Measurements from ENCODE around the gene IL12B.
"Not testable (repeated sequence)": the region's sequence is repeated elsewhere in the genome, so short reads cannot be mapped to it uniquely, and the experiment has no call there.

Gene IL12B

DNA sequence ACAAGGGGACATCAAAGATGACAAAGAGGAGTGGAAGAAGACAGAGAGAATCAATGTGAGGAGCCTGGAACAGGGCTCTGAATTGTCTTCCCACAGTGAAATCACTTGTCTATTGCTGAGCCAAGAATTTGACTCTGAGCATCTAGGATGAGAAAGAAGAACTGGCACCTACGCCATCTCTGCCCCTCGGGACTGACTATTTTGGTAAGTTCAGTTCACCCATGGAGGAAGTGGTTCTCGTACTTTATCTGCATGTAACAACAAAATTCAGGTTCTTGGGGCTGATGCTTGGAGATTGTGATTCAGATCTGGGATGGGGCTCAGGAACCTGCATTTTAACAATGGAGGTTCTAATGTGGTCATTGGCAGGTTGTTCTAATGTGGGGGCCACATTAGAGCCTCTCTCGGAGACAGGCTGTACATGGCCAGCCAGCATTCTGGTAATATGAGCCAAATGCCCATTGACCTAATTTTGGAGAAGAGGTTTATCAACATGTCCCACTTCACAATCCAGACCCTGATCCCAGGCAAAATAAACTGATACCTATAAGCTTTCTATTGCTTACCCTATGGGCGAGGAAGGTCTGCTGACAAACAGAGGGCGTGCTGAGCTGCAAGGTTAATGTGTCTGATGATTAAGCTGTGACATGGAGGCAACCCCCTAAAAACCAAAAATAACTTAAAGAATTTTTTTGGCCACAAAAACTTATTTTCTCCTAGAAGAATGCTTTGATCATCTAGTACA, 2.7 kb upstream of the IL12B start:
- no peak for DNase-seq (ENCODE audit: low read depth)

DNA sequence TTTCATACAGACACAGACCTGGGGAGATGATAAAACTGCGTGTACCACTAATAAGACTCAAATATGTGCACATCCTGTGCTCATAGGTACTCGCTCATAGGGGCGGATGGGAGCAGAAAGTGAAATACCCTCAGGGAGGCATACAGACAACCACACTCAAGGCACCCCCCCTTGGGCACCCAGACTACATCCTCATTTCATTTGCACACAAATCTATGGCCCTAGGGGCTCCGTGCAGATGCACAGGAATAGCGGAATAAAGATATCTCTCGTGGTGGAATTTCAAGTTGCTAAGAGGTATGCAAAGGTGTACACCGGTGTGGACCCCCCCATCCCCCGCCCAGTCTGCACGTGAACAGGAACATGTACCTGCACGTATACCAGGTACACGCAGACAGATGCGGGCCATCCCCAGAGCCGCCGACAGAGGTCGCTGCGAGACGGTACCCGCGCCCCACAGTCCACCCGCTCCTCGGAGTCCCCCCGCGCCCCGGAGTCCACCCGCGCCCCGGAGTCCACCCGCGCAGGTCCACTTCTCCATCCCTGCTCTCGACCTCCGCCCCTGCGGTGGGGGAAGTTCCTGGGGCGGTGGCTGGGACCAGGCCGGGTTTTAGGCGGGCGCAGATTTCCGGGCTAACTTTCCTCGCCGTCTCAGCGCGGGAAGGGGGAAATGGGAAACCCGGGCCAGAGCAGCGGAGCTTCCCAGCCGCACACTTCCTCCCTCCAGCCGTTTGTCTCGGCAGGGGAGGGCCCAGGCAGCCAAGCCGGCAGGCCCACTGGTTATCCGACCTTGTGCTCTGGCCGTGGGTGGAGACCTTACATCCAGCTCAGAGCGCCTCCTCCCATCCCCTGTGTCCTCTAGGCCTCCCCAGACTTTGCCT, 1.0 kb upstream of the IL12B start:
- peak; percentile 69 for DNase-seq (ENCODE audit: low read depth)

DNA sequence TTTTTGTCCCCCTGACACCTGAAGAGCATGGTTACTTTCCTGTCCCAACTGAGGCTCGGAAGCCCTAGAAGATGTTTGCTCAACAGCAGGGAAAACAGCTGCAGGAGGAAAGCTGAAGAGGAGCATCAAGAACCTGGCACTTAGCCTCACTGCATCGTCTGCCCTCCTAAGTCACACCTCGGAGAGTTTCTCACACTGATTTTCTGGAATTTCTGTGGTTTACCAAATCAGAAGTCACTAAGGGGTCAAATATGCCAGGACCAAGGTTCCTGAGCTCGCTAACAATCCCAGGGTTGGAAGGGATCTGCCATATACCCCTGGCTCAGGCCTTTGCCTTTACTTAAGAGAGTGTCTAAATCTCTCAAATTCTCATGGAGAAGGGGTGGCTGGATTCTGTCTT, 5.3 kb downstream of the IL12B start:
- DNase-seq (ENCODE audit: low read depth): no peak

DNA sequence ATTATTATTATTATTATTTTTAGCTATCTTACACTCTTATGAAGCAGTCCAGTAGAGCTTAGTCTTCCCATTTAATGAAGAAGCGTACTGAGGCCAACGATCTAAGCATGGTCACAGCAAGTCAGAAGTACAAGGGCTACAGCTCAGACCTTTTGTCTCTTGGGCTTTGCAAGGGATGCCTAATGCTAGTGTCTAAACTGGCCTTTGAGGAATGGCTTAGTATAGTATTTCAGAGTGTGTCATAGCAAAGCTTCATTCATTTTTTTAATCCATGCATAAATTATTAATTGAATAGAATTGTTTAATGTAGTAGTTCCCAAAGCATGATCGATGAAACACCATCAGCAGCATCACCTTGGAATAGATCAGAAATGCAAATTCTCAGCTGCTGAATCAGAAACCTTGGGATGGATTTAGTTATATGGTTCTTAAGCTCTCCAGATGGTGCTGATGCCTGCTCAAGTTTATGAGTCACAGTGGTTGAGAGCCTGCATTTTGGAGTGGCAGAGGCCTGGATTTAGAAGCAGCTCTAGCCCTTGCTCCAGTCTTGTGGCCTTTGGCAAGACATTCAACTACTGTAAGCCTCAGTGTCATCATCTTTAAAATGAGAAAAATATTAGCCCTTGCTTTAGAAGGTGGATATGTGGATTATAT, 6.1 kb downstream of the IL12B start:
- no peak for DNase-seq (ENCODE audit: low read depth)

DNA sequence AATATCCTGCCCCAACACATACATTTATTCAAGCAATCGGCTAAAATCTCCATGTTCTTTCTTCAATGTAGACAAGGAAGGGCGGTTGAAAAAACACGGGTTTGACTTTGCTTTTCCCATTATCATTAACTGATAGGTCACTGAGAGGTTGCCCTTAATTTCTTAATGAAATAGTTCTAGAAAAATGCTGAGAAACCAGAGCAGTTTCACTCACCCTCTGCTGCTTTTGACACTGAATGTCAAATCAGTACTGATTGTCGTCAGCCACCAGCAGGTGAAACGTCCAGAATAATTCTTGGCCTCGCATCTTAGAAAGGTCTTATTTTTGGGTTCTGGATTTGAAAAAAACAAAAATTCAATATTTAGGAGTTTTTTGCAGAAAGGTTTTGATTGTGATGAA, 8.1 kb downstream of the IL12B start:
- no peak for DNase-seq (ENCODE audit: low read depth)

DNA sequence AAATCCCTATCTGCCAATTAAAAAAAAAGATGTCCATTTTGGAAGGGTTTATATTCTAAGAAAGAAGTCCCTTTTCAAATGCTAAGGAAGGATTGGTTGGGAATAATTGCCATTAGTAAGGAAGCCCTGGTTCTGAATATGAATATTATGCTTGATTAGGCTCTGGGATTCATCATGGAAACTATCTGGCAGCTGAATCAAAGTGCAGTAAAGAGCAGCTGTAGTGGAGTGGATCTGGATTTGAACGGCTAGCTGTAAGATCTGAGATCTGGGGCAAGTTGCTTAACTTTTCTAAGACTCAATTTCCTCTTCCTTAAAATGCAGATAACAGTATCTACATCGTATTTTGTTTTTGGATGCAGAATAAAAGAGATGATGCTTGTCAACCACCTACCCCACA, 10.5 kb downstream of the IL12B start:
- DNase-seq (ENCODE audit: low read depth): no peak

DNA sequence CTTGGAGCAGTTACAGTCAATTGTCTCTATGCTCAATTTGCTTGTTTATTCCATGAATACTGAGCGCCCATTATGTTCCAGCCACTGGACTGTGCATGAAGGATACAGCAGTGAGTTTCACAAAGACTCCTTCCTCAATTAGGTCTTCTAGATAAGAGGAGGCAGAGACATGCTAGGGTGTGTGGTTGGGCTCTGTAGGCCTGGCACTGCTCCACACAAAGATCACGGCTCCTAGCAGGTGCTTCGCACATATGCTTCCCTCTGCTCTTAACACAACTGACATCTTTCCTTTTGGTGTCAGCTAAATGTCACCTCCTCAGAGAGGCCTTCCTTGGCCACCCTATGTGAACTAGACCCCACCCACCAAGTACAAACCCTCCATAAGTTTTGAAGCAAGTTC, 10.9 kb downstream of the IL12B start:
- DNase-seq (ENCODE audit: low read depth): no peak

DNA sequence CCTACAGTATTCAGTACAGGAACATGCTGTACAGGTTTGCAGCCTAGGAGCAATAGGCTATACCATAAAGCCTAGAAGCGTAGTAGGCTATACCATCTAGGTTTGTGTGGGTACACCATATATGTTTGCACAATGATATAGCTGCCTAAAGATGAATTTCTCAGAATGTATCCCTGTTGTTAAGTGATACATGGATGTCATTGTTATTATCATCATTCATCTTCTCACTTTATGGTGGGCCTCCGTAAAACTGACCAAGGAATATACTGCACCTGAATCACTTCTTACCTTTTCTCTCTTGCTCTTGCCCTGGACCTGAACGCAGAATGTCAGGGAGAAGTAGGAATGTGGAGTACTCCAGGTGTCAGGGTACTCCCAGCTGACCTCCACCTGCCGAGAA, 11.8 kb downstream of the IL12B start:
- no peak for DNase-seq (ENCODE audit: low read depth)

DNA sequence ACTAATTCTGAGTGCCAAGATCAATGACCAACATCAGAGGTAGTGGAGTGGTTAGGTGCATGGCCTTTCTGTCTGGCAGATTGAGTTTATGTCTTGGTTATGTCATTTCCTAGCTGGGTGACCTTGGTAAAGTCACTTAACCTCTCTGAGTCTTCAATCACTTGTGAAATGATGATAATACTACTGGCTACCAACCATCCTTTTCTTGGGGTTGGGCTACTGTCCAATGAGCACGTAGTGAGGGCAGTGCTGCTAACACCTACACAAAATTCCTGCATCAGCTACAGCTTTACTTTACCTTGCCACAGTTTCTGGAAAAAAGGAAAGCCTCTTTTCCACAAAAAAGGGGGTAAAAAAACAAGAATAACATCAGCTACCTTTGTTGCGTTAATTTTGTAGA, 12.4 kb downstream of the IL12B start:
- no peak for DNase-seq (ENCODE audit: low read depth)

DNA sequence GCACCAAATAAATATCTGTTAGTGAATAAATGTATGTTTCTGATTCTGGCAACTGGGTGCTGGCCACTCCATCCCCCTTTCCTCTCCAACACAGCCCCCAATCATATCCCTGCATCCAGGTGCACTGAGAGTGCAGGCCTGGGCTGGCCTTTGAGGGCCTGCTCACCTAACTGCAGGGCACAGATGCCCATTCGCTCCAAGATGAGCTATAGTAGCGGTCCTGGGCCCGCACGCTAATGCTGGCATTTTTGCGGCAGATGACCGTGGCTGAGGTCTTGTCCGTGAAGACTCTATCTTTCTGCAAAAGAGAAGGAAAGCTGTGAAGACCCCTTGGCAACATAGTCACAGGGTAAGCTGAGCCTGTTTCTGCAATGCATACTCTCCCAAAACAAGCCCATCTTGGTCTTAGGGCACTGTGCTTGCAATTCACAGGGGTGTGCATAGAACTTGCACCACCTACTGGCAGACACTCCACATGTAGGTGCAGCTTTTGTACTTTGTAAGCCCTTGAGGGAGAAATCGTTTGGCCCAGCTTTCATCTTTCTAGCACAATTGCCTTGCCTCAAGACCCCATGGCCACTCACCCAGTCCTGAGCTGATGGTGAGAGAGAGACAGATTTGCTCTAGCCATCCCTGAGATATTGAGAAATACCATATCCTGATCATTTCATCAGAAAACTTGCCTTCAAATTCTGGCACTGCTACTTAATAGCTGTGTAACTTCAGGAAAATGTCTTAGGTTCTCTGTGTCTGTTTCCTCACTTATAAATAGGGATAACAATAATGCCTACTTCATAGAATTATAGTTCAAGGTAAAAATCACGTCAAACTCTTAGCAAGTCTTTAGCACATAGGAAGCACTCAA, 13.5 kb downstream of the IL12B start:
- no peak for DNase-seq (ENCODE audit: low read depth)

DNA sequence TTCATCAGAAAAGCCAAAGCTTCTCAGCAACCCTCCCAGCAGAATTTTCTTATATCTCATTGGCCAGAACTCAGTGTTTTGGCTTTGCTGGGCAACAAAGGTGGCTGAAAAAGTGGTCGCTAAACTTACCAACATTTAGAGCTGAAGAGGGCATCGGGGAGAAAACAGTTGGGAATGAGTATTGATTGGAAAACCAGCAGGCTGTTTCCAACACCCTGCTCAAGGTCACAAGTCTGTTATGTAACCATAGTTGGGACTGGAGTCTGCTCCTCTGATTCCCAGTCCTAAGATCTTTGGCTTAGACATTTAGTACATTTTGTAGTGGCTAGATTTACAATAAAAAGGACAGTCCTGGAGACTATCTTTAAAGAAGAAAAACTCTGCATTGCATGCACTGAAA, 17.1 kb downstream of the IL12B start:
- no peak for DNase-seq (ENCODE audit: low read depth)

DNA sequence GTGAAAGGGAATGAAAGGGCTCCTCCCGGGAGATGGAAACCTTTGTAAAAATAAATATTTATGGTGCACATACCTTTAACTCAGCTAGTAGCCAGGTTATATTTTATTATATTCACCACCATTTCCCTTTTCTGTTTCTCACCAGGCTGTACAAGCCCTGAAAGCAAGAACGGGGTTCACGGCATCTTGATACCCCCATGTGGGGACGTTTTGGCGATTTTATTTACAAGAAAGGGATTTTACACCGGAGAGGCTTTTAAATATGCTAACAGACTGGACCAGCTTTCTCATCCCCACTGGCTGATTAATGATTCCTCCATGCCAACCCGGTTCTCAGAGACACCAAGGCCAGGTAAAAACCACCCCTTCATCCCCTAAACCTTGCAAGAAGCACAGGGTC, 19.2 kb downstream of the IL12B start:
- no peak for DNase-seq (ENCODE audit: low read depth)

DNA sequence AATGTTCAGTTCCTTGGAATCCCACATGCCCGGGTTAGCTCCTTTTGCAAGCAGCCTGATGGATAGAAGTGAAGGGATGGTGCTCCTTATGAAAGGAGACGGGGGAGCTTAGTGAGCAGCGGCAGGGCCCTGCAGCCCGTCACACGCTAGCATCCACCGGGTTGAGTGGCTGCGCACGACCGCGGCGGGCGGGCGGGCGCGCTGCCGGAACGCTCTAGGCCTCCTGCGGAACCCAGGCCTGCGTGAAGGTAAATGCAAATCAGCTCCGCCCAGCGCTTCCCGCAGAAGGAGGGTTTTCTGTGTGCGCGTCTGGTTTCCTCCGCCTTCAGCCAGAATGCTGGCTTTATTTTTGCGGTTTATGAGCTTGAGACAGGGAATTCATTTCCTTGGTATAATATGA, 19.8 kb downstream of the IL12B start:
- peak; percentile 40 for DNase-seq (ENCODE audit: low read depth)

DNA sequence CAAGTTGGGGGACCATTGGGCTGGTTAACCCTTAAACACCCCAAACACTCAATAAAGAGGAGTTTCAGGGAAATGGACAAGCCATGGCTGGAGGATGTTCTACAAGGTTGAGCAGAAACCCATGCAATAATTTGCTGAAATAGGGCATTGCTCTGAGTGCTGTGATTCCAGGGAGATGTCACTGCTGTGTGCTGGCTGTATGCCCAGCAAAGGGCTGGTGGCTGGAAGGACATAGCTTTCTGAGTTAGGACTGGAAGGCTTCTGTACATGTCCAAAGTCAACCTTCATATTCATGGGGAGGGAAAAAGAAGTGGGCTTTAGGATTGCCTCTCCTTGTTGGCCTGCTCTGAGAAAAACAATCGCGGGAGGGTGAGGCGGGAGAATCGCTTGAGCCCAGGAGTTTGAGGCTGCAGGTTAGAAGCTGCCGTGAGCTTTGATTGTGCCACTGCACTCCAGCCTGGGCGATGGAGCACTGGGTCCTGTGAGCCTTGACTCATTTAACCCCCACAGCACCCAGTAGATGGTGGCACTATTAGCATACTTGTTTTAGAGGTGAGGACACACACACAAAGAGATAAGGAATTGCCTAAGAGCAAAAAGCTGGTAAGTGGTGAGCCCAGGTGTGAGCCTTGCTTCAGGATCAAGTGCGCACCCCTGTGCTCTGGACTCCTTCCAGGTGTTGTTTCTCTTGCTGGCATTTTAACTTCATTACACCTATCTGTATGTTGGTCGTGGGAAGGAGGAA, 20.4 kb downstream of the IL12B start:
- DNase-seq (ENCODE audit: low read depth): no peak

DNA sequence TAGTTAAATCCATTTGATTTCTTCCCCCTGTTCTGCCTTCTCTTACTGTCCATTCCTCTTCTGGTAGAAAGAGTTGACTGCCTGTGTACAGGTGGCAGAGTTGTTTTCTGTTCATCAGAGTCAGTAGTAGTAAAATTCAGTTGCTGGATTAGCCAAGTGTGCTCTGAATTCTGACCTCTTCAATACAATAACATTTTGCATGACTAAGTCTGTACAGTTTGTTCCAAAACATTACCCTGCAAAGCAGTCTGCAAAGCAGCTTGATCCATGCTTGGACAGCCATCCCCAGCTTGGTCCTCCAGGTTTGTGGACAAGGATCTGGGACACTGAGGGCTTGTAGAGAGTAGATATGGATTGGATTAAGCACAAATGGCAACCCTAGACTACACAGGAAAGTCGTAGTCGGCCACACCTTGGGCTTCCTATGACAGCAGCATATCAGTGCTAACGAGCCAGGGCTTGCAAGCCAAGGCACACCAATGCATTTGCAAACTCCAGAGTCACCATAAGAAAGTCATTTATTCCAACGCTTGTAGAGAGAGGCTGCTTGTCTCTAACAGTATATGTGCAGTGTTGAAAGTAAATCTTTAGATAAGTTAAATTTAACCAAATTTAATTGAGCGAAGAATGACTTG, 25.2 kb downstream of the IL12B start:
- DNase-seq (ENCODE audit: low read depth): no peak

DNA sequence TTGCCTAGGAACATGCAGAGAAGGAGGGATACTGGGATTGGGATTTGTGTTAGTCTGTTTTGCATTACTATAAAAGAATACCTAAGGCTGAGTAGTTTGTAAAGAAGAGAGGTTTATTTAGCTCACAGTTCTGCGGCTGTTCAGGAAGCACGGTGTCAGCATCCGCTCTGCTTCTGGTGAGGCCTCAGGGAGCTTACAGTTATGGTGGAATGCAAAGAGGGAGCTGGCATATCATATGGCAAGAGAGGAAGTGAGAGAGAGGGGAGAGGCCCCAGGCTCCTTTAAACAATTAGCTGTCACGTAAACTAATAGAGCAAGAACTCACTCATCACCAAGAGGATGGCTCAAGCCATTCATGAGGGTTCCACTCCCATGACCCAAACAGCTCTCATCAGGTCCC, 27.0 kb downstream of the IL12B start:
- DNase-seq (ENCODE audit: low read depth): no peak

DNA sequence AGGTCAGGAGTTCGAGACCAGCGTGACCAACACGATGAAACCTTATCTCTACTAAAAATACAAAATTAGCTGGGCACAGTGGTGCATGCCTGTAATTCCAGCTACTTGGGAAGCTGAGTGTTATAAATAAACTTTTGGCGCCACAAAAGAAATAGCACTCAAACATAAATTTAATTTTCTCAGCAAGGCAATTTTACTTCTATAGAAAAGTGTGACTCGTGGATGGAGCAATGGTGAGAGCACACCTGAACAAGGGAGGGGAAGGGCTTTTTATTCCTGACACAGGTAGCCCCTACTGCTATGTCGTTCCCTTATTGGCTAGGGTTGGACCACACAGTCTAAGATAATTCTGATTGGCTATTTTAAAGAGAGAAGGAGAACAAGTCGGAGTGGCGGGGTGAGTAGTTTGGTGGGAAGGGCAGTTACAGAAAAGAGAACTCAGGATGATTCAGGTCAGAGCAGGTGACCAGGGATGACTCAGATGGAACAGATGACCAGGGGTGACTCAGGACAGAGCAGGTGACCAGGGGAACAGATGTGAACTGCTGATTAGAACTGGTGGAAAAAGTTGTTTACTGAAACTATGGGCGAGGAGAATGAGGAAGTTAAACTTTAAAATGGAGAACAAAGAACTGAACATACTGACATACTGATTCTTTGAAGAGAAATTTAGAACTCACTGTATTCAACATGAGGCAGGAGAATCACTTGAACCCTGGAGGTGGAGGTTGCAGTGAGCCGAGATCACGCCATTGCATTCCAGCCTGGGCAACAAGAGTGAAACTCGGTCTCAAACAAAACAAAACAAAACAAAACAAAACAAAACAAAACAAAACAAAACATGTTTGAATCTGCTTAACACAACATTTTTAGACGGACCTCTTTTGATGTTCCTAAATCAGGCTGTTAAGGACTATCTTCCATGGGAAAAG, 28.1 kb downstream of the IL12B start:
- not testable (repeated sequence) for DNase-seq (ENCODE audit: low read depth)

DNA sequence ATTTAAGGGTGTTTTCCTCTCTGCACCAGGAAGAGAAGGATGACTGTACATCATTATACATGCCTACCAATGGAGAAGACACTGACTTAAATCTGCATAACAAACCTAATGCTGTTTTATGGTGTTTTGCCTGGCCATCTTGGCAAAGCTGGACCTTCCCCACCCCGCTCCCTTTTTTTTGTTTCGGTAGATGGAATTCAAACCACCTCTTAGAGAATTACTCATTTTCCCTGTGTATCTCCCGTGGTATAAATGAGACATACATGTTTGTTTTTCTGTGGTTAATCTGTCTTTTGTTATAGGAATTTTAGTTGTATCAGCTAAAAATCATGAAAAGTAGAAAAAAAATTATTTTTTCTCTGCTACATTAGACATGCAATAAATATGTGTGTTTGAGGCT, 28.8 kb downstream of the IL12B start:
- no peak for DNase-seq (ENCODE audit: low read depth)

DNA sequence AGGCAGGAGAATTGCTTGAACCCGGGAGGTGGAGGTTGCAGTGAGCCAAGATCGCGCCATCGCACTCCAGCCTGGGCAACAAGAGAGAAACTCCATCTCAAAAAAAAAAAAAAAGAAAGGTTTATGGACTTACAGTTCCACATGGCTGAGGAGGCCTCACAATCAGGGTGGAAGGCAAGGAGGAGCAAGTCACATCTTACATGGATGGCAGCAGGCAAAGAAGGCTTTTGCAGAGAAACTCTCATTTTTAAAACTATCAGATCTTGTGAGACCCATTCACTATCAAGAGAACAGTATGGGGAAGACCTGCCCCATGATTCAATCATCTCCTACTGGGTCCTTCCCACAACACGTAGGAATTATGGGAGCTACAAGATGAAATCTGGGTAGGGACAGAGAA, 33.0 kb downstream of the IL12B start:
- DNase-seq (ENCODE audit: low read depth): not testable (repeated sequence)

DNA sequence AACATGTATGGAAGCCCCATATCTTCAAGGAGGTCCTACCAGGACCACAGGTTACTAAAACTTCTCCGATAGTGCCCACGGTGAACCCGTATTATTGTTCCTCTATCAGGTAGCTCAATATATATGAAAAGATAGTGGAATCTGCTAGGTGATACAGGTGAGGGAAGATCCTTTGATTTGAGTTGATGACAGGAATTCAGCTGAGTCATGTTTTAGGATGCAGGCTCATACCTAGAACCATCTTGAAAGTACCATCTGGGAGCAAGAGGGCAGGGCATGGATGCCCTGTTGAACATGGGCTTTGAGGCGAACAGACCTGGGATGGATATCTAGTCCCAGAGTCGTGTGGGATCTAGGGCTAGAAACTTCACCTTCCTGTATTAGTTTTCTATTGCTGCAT, 35.4 kb downstream of the IL12B start:
- no peak for DNase-seq (ENCODE audit: low read depth)
